Fibroblast of lung (primary cell): ENCODE results near the gene SRPK1.

ENCODE experiments used
- EZH2 ChIP-seq: IDR thresholded peaks from 2 replicates; pipeline ENCODE4 v1.5.1; 2012; ENCODE audit warnings: low read length, control low read depth, mild to moderate bottlenecking; ENCODE audit errors: missing control alignments
- TF ChIP-seq, protein P1 (sequence below), 2 donors: IDR thresholded peaks in 1 of 2; conservative IDR thresholded peaks in 1 of 2; 1 replicate in 1 of 2; 2 replicates in 1 of 2; pipeline ENCODE4 v1.5.1; 2011 to 2012; ENCODE audit warnings: low read length in 2 of 2, control low read depth in 1 of 2, inconsistent platforms in 1 of 2, low read depth in 1 of 2, mild to moderate bottlenecking in 1 of 2

DNA sequence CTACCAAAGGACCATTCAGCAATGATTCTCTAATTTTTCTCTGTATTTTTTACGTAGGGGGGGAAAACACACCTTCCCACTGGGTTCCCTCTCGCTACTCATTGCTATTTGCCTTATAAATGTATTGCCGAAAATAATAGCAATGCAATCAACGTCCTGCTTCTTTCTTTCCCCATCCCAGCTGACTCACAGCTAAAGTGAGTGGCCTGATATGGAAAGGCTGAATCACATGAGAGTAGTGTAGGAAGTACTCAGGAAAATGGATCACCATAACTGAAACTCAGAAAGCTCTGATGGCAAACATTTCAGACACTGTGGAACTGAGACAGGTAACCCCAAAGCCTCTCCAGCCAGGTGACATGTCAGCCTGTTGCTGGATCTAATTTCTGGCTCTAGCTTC is 49.3 kb upstream of the SRPK1 start:
- TF ChIP-seq, protein P1, sequence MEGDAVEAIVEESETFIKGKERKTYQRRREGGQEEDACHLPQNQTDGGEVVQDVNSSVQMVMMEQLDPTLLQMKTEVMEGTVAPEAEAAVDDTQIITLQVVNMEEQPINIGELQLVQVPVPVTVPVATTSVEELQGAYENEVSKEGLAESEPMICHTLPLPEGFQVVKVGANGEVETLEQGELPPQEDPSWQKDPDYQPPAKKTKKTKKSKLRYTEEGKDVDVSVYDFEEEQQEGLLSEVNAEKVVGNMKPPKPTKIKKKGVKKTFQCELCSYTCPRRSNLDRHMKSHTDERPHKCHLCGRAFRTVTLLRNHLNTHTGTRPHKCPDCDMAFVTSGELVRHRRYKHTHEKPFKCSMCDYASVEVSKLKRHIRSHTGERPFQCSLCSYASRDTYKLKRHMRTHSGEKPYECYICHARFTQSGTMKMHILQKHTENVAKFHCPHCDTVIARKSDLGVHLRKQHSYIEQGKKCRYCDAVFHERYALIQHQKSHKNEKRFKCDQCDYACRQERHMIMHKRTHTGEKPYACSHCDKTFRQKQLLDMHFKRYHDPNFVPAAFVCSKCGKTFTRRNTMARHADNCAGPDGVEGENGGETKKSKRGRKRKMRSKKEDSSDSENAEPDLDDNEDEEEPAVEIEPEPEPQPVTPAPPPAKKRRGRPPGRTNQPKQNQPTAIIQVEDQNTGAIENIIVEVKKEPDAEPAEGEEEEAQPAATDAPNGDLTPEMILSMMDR (conservative IDR thresholded peaks at IDR 0.05 in 1 of 2, IDR thresholded peaks at IDR 0.05 in 1 of 2; ENCODE audit: low read depth in 1 of 2, low read length in 2 of 2) = no peak
- no peak for TF ChIP-seq EZH2
